NCI-H526 (cell line): ENCODE results near the gene SPINK4.

ENCODE experiments used
- DNase-seq, 2 experiments: peaks; one replicate each; lab custom pipeline; 2025; lab: John Stamatoyannopoulos, UW

The SPINK4 gene

DNA sequence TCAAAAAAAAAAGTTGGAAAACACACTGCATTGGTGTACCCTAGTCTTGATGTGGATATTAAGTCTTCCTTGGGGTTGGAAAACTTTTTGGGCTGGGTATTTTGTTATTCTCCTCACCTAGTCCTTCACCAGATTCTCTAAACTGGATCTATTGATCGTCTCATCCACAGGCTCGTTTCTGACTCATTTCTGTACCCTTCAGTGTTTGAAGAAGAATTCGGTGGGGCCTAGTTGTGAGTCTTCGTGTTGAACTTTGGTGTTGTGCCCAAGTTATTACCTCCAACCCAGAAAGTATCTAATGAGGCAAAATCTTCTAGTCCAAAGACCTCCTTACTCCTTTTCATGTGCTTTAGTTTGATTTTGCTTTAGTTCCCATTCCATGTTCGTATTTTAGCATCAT, 51.9 kb downstream of the SPINK4 start:
- no peak for DNase-seq

GRCh38 chr9:33293782-33294181, 53.8 kb downstream of the SPINK4 start:
- DNase-seq, result no peak

DNA sequence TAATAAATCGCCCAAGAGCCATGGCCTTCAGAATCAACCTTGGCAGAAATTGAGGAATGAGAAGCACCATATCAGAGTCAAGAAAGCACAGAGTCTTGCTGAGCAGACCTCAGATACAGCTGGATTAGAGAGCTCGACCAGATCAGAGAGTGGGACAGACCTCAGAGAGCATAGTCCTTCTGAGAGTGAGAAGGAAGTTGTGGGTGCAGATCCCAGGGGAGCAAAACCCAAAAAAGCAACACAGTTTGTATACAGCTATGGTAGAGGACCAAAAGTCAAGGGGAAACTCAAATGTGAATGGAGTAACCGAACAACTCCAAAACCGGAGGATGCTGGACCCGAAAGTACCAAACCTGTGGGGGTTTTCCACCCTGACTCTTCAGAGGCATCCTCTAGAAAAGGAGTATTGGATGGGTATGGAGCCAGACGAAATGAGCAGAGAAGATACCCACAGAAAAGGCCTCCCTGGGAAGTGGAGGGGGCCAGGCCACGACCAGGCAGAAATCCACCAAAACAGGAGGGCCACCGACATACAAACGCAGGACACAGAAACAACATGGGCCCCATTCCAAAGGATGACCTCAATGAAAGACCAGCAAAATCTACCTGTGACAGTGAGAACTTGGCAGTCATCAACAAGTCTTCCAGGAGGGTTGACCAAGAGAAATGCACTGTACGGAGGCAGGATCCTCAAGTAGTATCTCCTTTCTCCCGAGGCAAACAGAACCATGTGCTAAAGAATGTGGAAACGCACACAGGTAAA, 54.9 kb downstream of the SPINK4 start:
- no peak for DNase-seq

GRCh38 chr9:33295571-33295970, 55.6 kb downstream of the SPINK4 start:
- DNase-seq, result no peak

DNA sequence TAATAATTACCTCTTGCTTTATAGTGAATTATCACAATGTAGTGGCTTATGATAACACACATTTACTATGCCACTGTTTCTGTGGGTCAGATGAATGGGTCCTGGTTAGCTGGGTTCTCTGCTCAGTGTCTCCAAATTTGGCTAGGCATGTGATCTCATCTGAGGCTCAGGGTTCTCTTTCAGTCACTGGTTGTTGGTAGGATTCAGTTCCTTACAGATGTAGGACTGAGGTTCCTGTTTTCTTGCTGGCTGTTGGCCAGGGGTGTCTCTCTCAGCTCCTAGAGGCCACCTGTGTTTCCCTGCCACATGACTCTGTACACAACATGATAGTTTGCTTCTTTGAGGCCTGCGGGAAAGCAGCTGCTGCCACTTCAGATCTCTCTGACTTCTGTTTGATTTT, 57.5 kb downstream of the SPINK4 start:
- no peak for DNase-seq
